Lower leg skin (tissue), 4 donors: Measurements from ENCODE around the gene MYOD1. TPM values are rescaled to one million over a fixed set of nuclear protein-coding genes. Genes with fewer than 3 reads are reported as not detected.

Experiments used
- DNase-seq, 2 donors: peaks; one replicate each; pipeline ENCODE4 v3.0.0-alpha.2; 2019; ENCODE audit warnings: low spot score in 2 of 2
- H3K4me3 ChIP-seq: fragments of 200-600 bp; sonication (generic); 2 replicates; pipeline ENCODE4 v1.5.1; 2017; ENCODE audit warnings: mild to moderate bottlenecking, low read depth; ENCODE audit not compliant: poor library complexity, severe bottlenecking
- CTCF ChIP-seq, 3 donors: fragments of 450-650 bp; IDR thresholded peaks; one replicate each; pipeline ENCODE4 v1.5.1; 2016; ENCODE audit warnings: antibody characterized with exemption in 3 of 3, mild to moderate bottlenecking in 3 of 3, moderate library complexity in 2 of 3
- POLR2A ChIP-seq, 2 donors: fragments of 450-650 bp; IDR thresholded peaks; one replicate each; pipeline ENCODE4 v1.6.1; 2016 to 2017; ENCODE audit warnings: antibody characterized with exemption in 2 of 2, mild to moderate bottlenecking in 1 of 2, moderate library complexity in 1 of 2
- WGBS, 2 donors: methylation state at CpG; one replicate each; pipeline ENCODE4 v1.1.5; 2018; 5-methylcytosine and 5-hydroxymethylcytosine counted together
- intact Hi-C: fragments of 100-400 bp; cut with DNase I; formaldehyde crosslinking; loops from one replicate; pipeline ENCODE4 v1.15.0; 2023; ENCODE audit warnings: low total_unique reads
- total RNA-seq, 4 donors: library from RNA; depleted of rRNA; stranded (reverse); fragments of >200 nt; gene quantifications; one replicate each; pipeline ENCODE4 v1.1.0, GENCODE V29; 2016

The MYOD1 gene
- total RNA-seq, 4 donors from 2014 or later: not detected

- intact Hi-C loops: loop anchor here (10.0 kb wide), 1 partner anchor 209 kb away; no protein-coding TSS in a partner anchor
- TF ChIP-seq CTCF (IDR thresholded peaks at IDR 0.05) (no peak), POLR2A (IDR thresholded peaks at IDR 0.05) (no peak)
- 77 to 80% methylated on average over 13 of the region's 13 CpGs for WGBS, 2 donors
- H3K4me3 ChIP-seq: no peak overlapping the region
- no peak for DNase-seq
Observed at GRCh38 chr11:17765356-17766072, 46.1 kb downstream of the MYOD1 start.

- no peak for DNase-seq
- H3K4me3 ChIP-seq: no peak overlapping the region
- 90 to 93% methylated on average over 8 of the region's 8 CpGs for WGBS, 2 donors
- TF ChIP-seq CTCF (IDR thresholded peaks at IDR 0.05) (no peak), POLR2A (IDR thresholded peaks at IDR 0.05) (no peak)
- intact Hi-C loops: loop anchor here (10.0 kb wide), 1 partner anchor 209 kb away; no protein-coding TSS in a partner anchor
Observed at GRCh38 chr11:17766073-17766359, 46.6 kb downstream of the MYOD1 start.

GRCh38 chr11:17766590-17766989, 47.2 kb downstream of the MYOD1 start:
- H3K4me3 ChIP-seq: no peak overlapping the region
- TF ChIP-seq POLR2A (IDR thresholded peaks at IDR 0.05) (no peak), CTCF (IDR thresholded peaks at IDR 0.05) (no peak)
- intact Hi-C loops: loop anchor here (10.0 kb wide), 1 partner anchor 208 kb away; no protein-coding TSS in a partner anchor
- 75 to 77% methylated on average over 5 of the region's 5 CpGs for WGBS, 2 donors
- no peak for DNase-seq

- H3K4me3 ChIP-seq: no peak overlapping the region
- TF ChIP-seq CTCF (IDR thresholded peaks at IDR 0.05): no peak
- TF ChIP-seq POLR2A (IDR thresholded peaks at IDR 0.05): no peak
- no peak for DNase-seq
- WGBS, 2 donors: 86 to 93% methylated on average over 7 of the region's 7 CpGs
- intact Hi-C loops: loop anchor here (10.0 kb wide), 1 partner anchor 207 kb away; no protein-coding TSS in a partner anchor
Observed at GRCh38 chr11:17767301-17767885, 48.0 kb downstream of the MYOD1 start.

- TF ChIP-seq CTCF (IDR thresholded peaks at IDR 0.05) (no peak), POLR2A (IDR thresholded peaks at IDR 0.05) (no peak)
Observed at GRCh38 chr11:17767914-17768313, 48.5 kb downstream of the MYOD1 start.

More at GRCh38 chr11:17767914-17768313, 48.5 kb downstream of the MYOD1 start:
- intact Hi-C loops: loop anchor here (10.0 kb wide), 1 partner anchor 207 kb away; no protein-coding TSS in a partner anchor
- no peak for DNase-seq
- WGBS, 2 donors: 85 to 92% methylated on average over 2 of the region's 2 CpGs
- no peak overlapping the region for H3K4me3 ChIP-seq
